Measurements from ENCODE around the gene PPARD.
A peak's percentile ranks its signal among the peaks of the same experiment; 100 is the strongest.

PPARD gene

GRCh38 chr6:35354361-35355135, 12.2 kb downstream of the PPARD start:
- no peak for DNase-seq (ENCODE audit: low read depth in 1 of 2, low spot score in 1 of 2)

- DNase-seq (ENCODE audit: low read depth in 1 of 2, low spot score in 1 of 2), result no peak
Measured at GRCh38 chr6:35356391-35356790, 14.0 kb downstream of the PPARD start.

GRCh38 chr6:35357677-35358076, 15.3 kb downstream of the PPARD start:
- DNase-seq (ENCODE audit: low read depth in 1 of 2, low spot score in 1 of 2), result no peak

GRCh38 chr6:35358086-35358485, 15.7 kb downstream of the PPARD start:
- DNase-seq (ENCODE audit: low read depth in 1 of 2, low spot score in 1 of 2), result no peak

- no peak for DNase-seq (ENCODE audit: low read depth in 1 of 2, low spot score in 1 of 2)
Measured at GRCh38 chr6:35359346-35359743, 17.0 kb downstream of the PPARD start.

GRCh38 chr6:35359744-35360348, 17.5 kb downstream of the PPARD start:
- no peak for DNase-seq (ENCODE audit: low read depth in 1 of 2, low spot score in 1 of 2)

- no peak for DNase-seq (ENCODE audit: low read depth in 1 of 2, low spot score in 1 of 2)
Measured at GRCh38 chr6:35360349-35361138, 18.2 kb downstream of the PPARD start.

- DNase-seq (ENCODE audit: low read depth in 1 of 2, low spot score in 1 of 2), result no peak
Measured at GRCh38 chr6:35362200-35362599, 19.8 kb downstream of the PPARD start.

- DNase-seq (ENCODE audit: low read depth in 1 of 2, low spot score in 1 of 2), result no peak
Measured at GRCh38 chr6:35363293-35363750, 21.0 kb downstream of the PPARD start.

GRCh38 chr6:35365594-35366203, 23.3 kb downstream of the PPARD start:
- DNase-seq (ENCODE audit: low read depth in 1 of 2, low spot score in 1 of 2), result no peak

GRCh38 chr6:35366204-35366596, 23.8 kb downstream of the PPARD start:
- DNase-seq (ENCODE audit: low read depth in 1 of 2, low spot score in 1 of 2), result no peak

GRCh38 chr6:35367646-35368037, 25.3 kb downstream of the PPARD start:
- DNase-seq (ENCODE audit: low read depth in 1 of 2, low spot score in 1 of 2), result no peak

- DNase-seq (ENCODE audit: low read depth in 1 of 2, low spot score in 1 of 2), result no peak
Measured at GRCh38 chr6:35368038-35368887, 25.9 kb downstream of the PPARD start.

- DNase-seq (ENCODE audit: low read depth in 1 of 2, low spot score in 1 of 2), result peak; percentile 3 to 11
Measured at GRCh38 chr6:35370124-35370741, 27.9 kb downstream of the PPARD start.

GRCh38 chr6:35370785-35371493, 28.6 kb downstream of the PPARD start:
- no peak for DNase-seq (ENCODE audit: low read depth in 1 of 2, low spot score in 1 of 2)

GRCh38 chr6:35371494-35372262, 29.3 kb downstream of the PPARD start:
- no peak for DNase-seq (ENCODE audit: low read depth in 1 of 2, low spot score in 1 of 2)

GRCh38 chr6:35372633-35373032, 30.3 kb downstream of the PPARD start:
- no peak for DNase-seq (ENCODE audit: low read depth in 1 of 2, low spot score in 1 of 2)

GRCh38 chr6:35376281-35376680, 33.9 kb downstream of the PPARD start:
- no peak for DNase-seq (ENCODE audit: low read depth in 1 of 2, low spot score in 1 of 2)

- DNase-seq (ENCODE audit: low read depth in 1 of 2, low spot score in 1 of 2), result no peak
Measured at GRCh38 chr6:35377002-35377401, 34.6 kb downstream of the PPARD start.
